Measurements from ENCODE around the gene GOLPH3. TPM values are rescaled to one million over a fixed set of nuclear protein-coding genes. Genes with fewer than 3 reads are reported as not detected.
"Not testable (repeated sequence)": the region's sequence is repeated elsewhere in the genome, so short reads cannot be mapped to it uniquely, and the experiment has no call there.

GOLPH3 gene
- total RNA-seq, 4 donors from 2014 or later, result 58.6 to 74.6 (median 63.0) TPM

DNA sequence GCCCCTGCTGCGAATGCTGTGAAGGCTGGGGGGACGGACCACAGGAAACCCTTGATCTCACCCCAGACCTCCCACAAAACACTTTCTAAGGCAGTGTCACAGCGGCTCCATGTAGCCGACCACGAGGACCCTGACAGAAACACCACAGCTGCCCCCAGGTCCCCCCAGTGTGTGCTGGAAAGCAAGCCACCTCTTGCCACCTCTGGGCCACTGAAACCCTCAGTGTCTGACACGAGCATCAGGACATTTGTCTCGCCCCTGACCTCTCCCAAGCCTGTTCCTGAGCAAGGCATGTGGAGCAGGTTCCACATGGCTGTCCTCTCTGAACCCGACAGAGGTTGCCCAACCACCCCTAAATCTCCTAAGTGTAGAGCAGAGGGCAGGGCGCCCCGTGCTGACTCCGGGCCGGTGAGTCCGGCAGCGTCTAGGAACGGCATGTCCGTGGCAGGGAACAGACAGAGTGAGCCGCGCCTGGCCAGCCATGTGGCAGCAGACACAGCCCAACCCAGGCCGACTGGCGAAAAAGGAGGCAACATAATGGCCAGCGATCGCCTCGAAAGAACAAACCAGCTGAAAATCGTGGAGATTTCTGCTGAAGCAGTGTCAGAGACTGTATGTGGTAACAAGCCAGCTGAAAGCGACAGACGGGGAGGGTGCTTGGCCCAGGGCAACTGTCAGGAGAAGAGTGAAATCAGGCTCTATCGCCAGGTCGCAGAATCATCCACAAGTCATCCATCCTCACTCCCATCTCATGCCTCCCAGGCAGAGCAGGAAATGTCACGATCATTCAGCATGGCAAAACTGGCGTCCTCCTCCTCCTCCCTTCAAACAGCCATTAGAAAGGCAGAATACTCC lies 84.7 kb downstream of the GOLPH3 start:
- no peaks in the 10 kb centered on the region for H3K27me3 ChIP-seq
- TF ChIP-seq, protein P1, sequence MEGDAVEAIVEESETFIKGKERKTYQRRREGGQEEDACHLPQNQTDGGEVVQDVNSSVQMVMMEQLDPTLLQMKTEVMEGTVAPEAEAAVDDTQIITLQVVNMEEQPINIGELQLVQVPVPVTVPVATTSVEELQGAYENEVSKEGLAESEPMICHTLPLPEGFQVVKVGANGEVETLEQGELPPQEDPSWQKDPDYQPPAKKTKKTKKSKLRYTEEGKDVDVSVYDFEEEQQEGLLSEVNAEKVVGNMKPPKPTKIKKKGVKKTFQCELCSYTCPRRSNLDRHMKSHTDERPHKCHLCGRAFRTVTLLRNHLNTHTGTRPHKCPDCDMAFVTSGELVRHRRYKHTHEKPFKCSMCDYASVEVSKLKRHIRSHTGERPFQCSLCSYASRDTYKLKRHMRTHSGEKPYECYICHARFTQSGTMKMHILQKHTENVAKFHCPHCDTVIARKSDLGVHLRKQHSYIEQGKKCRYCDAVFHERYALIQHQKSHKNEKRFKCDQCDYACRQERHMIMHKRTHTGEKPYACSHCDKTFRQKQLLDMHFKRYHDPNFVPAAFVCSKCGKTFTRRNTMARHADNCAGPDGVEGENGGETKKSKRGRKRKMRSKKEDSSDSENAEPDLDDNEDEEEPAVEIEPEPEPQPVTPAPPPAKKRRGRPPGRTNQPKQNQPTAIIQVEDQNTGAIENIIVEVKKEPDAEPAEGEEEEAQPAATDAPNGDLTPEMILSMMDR (IDR thresholded peaks at IDR 0.05), result no peak
- TF ChIP-seq POLR2A (IDR thresholded peaks at IDR 0.05), result no peak
- 84 to 95% methylated on average over 10 to 24 of the region's 30 CpGs for WGBS, 2 donors
- peaks cover 0 to 4% (median 0%) of the 10 kb centered on the region in 3 donors for H3K4me1 ChIP-seq
- intact Hi-C loops (cut with DNase I), result no loop called here
- DNase-seq, result no peak
- H3K4me3 ChIP-seq, result no peak overlapping the region
- no peaks in the 10 kb centered on the region for H3K9me3 ChIP-seq
- no peak overlapping the region for H3K27ac ChIP-seq
- peaks cover 7 to 69% (median 19%) of the 10 kb centered on the region in 3 donors for H3K36me3 ChIP-seq

GRCh38 chr5:32088214-32088613 lies 85.9 kb downstream of the GOLPH3 start:
- Histone ChIP-seq H3K27ac (no peak overlapping the region), H3K27me3 (no peaks in the 10 kb centered on the region), H3K4me1 (peaks cover 0 to 4% (median 0%) of the 10 kb centered on the region in 3 donors), H3K9me3 (no peaks in the 10 kb centered on the region), H3K4me3 (no peak overlapping the region), H3K36me3 (peaks cover 7 to 70% (median 19%) of the 10 kb centered on the region in 3 donors)
- no peak for DNase-seq
- TF ChIP-seq POLR2A (IDR thresholded peaks at IDR 0.05), result no peak
- intact Hi-C loops (cut with DNase I), result no loop called here
- 82 to 96% methylated on average over 3 to 7 of the region's 12 CpGs for WGBS, 2 donors

GRCh38 chr5:32087086-32088082 lies 86.7 kb downstream of the GOLPH3 start:
- intact Hi-C loops (cut with DNase I), result no loop called here
- H3K4me3 ChIP-seq, result no peak overlapping the region
- H3K27ac ChIP-seq, result no peak overlapping the region
- no peaks in the 10 kb centered on the region for H3K4me1 ChIP-seq
- 87 to 88% methylated on average over 7 to 11 of the region's 24 CpGs for WGBS, 2 donors
- H3K36me3 ChIP-seq, result peaks cover 7 to 62% (median 19%) of the 10 kb centered on the region in 3 donors
- H3K9me3 ChIP-seq, result no peaks in the 10 kb centered on the region
- no peaks in the 10 kb centered on the region for H3K27me3 ChIP-seq
- no peak for DNase-seq
- no peak for TF ChIP-seq POLR2A (IDR thresholded peaks at IDR 0.05)
- TF ChIP-seq, protein P1 (IDR thresholded peaks at IDR 0.05), result no peak

- intact Hi-C loops (cut with DNase I), result loop anchor here (5.0 kb wide), 1 partner anchor 502 kb away; no protein-coding TSS in a partner anchor
- 76 to 80% methylated on average over 8 to 10 of the region's 10 CpGs for WGBS, 2 donors
- no peak overlapping the region for H3K27ac ChIP-seq
- no peak overlapping the region for H3K4me3 ChIP-seq
- DNase-seq, result no peak
- no peaks in the 10 kb centered on the region for H3K4me1 ChIP-seq
- peaks cover 7 to 47% (median 12%) of the 10 kb centered on the region in 3 donors for H3K36me3 ChIP-seq
- no peaks in the 10 kb centered on the region for H3K27me3 ChIP-seq
- H3K9me3 ChIP-seq, result no peaks in the 10 kb centered on the region
- TF ChIP-seq, protein P1 (IDR thresholded peaks at IDR 0.05), result no peak
- TF ChIP-seq POLR2A (IDR thresholded peaks at IDR 0.05), result no peak
Observed at GRCh38 chr5:32083981-32084430, 90.1 kb downstream of the GOLPH3 start.

DNA sequence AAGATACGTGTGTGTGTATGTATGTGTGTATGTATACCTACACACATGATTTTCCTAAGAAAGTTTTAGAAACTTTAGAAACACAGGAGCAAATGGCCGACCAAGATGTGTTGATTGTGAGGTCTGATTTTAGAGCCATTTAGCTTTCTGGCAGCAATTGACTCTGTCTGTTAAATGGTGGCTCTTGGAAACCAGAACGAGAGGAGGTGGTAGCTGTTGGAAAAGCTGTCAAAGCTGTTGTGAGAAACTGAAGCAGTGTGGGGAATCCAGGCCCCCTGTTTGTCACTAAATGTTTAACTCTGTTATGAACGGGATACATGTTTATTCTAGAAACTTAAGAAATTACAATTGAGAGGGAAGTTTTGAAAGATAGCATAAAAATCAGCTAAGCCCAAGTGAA lies 91.4 kb downstream of the GOLPH3 start:
- Histone ChIP-seq H3K4me3 (no peak overlapping the region), H3K36me3 (peaks cover 3 to 47% (median 7%) of the 10 kb centered on the region in 3 donors), H3K4me1 (no peaks in the 10 kb centered on the region), H3K27me3 (no peaks in the 10 kb centered on the region), H3K9me3 (no peaks in the 10 kb centered on the region), H3K27ac (no peak overlapping the region)
- TF ChIP-seq, protein P1 (IDR thresholded peaks at IDR 0.05), result no peak
- TF ChIP-seq POLR2A (IDR thresholded peaks at IDR 0.05), result no peak
- intact Hi-C loops (cut with DNase I), result loop anchor here (5.0 kb wide), 1 partner anchor 500 kb away; no protein-coding TSS in a partner anchor
- 83 to 89% methylated on average over 4 of the region's 4 CpGs for WGBS, 2 donors
- DNase-seq, result no peak

- not testable (repeated sequence) for H3K27ac ChIP-seq
Observed at GRCh38 chr5:32080565-32080964, 93.6 kb downstream of the GOLPH3 start.

GRCh38 chr5:32078855-32079254 lies 95.3 kb downstream of the GOLPH3 start:
- intact Hi-C loops (cut with DNase I), result loop anchor here (5.0 kb wide), 1 partner anchor 252 kb away; no protein-coding TSS in a partner anchor
- H3K27me3 ChIP-seq, H3K27ac ChIP-seq, DNase-seq, H3K4me1 ChIP-seq, H3K9me3 ChIP-seq, H3K4me3 ChIP-seq: not testable (repeated sequence)
- H3K36me3 ChIP-seq, result peaks cover 0 to 51% (median 0%) of the 10 kb centered on the region in 3 donors
- 66 to 89% methylated on average over 3 to 6 of the region's 6 CpGs for WGBS, 2 donors

More at GRCh38 chr5:32080565-32080964, 93.6 kb downstream of the GOLPH3 start:
- H3K27me3 ChIP-seq, DNase-seq, H3K9me3 ChIP-seq, H3K4me3 ChIP-seq, H3K4me1 ChIP-seq: not testable (repeated sequence)
- 75 to 100% methylated on average over 1 of the region's 1 CpG for whole genome bisulfite sequencing, 2 donors
- peaks cover 0 to 43% (median 0%) of the 10 kb centered on the region in 3 donors for H3K36me3 ChIP-seq
- intact Hi-C loops (cut with DNase I), result loop anchor here (5.0 kb wide), 1 partner anchor 498 kb away; no protein-coding TSS in a partner anchor
